Transverse colon (tissue), 4 donors: ENCODE data around the gene GON7.

Experiments used
- EP300 ChIP-seq: sonication (generic); formaldehyde crosslinking; IDR thresholded peaks from one replicate; pipeline ENCODE4 v1.6.1; 2017; ENCODE audit warnings: antibody characterized with exemption, low read depth
- POLR2A ChIP-seq: fragments of 450-650 bp; IDR thresholded peaks from one replicate; pipeline ENCODE4 v1.6.1; 2016; ENCODE audit warnings: antibody characterized with exemption, mild to moderate bottlenecking, moderate library complexity
- POLR2AphosphoS5 ChIP-seq, 3 donors: sonication (generic); formaldehyde crosslinking; IDR thresholded peaks; one replicate each; pipeline ENCODE4 v1.6.1; 2016; ENCODE audit warnings: antibody characterized with exemption in 3 of 3
- TF ChIP-seq, protein P1 (sequence below), 5 experiments: fragments of 200-600 bp in 3 of 5; fragments of 450-650 bp in 2 of 5; sonication (generic) in 3 of 5; IDR thresholded peaks; 1 replicate in 2 of 5; 2 replicates in 3 of 5; pipeline ENCODE4 v1.5.1; 2016 to 2017; ENCODE audit warnings: antibody characterized with exemption in 5 of 5, inconsistent platforms in 3 of 5, mild to moderate bottlenecking in 2 of 5, moderate library complexity in 1 of 5

DNA sequence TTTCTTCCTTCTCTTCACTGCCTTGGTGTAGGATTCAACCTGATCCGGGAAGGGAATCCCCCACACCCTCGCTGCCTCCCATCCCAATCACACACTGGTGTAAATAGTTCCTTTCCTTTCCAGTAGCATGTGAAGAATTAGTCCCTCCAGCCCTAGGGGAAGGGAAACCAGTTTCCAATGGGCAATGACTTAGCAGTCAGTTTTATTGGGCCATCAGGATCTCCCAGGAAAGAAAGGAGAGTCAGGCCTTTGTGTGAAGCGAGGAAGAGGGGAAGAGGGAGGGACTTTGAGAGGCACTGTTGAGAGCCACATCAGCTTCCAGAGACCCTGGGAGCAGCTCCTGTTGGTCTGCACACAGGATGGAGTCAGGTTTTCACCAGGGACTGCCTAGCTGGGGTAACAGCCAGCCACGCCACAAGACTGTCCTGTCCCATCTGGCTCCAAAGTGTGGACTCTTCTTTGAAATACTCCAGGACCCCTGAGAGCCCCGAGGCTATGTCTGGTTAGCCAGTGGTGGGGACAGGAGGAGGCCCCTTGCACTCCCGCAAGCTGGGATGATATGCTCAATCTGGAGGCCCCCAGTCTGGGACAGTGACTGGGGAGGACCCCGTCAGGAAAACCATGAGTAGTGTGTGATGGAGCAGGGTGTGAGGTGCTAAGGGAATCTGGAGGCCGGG, 50.0 kb downstream of the GON7 start:
- TF ChIP-seq POLR2A (no peak), POLR2AphosphoS5 (IDR thresholded peaks at IDR 0.05) (no peak), EP300 (no peak)
- TF ChIP-seq, protein P1, sequence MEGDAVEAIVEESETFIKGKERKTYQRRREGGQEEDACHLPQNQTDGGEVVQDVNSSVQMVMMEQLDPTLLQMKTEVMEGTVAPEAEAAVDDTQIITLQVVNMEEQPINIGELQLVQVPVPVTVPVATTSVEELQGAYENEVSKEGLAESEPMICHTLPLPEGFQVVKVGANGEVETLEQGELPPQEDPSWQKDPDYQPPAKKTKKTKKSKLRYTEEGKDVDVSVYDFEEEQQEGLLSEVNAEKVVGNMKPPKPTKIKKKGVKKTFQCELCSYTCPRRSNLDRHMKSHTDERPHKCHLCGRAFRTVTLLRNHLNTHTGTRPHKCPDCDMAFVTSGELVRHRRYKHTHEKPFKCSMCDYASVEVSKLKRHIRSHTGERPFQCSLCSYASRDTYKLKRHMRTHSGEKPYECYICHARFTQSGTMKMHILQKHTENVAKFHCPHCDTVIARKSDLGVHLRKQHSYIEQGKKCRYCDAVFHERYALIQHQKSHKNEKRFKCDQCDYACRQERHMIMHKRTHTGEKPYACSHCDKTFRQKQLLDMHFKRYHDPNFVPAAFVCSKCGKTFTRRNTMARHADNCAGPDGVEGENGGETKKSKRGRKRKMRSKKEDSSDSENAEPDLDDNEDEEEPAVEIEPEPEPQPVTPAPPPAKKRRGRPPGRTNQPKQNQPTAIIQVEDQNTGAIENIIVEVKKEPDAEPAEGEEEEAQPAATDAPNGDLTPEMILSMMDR (IDR thresholded peaks at IDR 0.05), result no peak
